Measurements from ENCODE around the gene ZNF839. TPM values are rescaled to one million over a fixed set of nuclear protein-coding genes. Genes with fewer than 3 reads are reported as not detected.

Gene ZNF839
- total RNA-seq, result 10 to 100 TPM; 11.9 to 42.1 (median 27.2) TPM

- Histone ChIP-seq H3K4me3 (peak within 1 kb of the TSS; percentile 65 to 92 (median 76)), H3K27me3 (no peaks in the 10 kb centered on the region), H3K9me3 (no peaks in the 10 kb centered on the region), H3K4me1 (peaks cover 0 to 47% (median 9%) of the 10 kb centered on the region in 4 donors), H3K27ac (peak within 1 kb of the TSS; percentile 82 to 93 (median 92)), H3K36me3 (no peaks in the 10 kb centered on the region)
- TF ChIP-seq POLR2A (IDR thresholded peaks at IDR 0.05) (peak in 1 of 2 donors; percentile 63), CTCF (IDR thresholded peaks at IDR 0.05) (no peak)
- DNase-seq, result peak; percentile 90 to 97 (median 93)
Observed at GRCh38 chr14:102319351-102320032, at the start of gene ZNF839. Gene ZNF839, plus strand, starts transcription at chr14:102319746. Its CDS starts 20 bp downstream, at chr14:102319766.

- no peaks in the 10 kb centered on the region for H3K4me1 ChIP-seq
- H3K27ac ChIP-seq, result no peak overlapping the region
- H3K27me3 ChIP-seq, result no peaks in the 10 kb centered on the region
- no peak for DNase-seq
- no peaks in the 10 kb centered on the region for H3K36me3 ChIP-seq
- no peaks in the 10 kb centered on the region for H3K9me3 ChIP-seq
- H3K4me3 ChIP-seq, result no peak overlapping the region
- no peak for TF ChIP-seq CTCF (IDR thresholded peaks at IDR 0.05)
- no peak for TF ChIP-seq POLR2A (IDR thresholded peaks at IDR 0.05)
Observed at GRCh38 chr14:102272392-102272791, 47.2 kb upstream of the ZNF839 start.

GRCh38 chr14:102275866-102276265 is 43.7 kb upstream of the ZNF839 start:
- Histone ChIP-seq H3K36me3 (no peaks in the 10 kb centered on the region), H3K4me3 (no peak overlapping the region), H3K27me3 (no peaks in the 10 kb centered on the region), H3K4me1 (no peaks in the 10 kb centered on the region), H3K9me3 (no peaks in the 10 kb centered on the region), H3K27ac (no peak overlapping the region)
- DNase-seq, result no peak
- TF ChIP-seq CTCF (IDR thresholded peaks at IDR 0.05) (no peak), POLR2A (IDR thresholded peaks at IDR 0.05) (no peak)

- no peaks in the 10 kb centered on the region for H3K9me3 ChIP-seq
- TF ChIP-seq CTCF (IDR thresholded peaks at IDR 0.05) (no peak), POLR2A (IDR thresholded peaks at IDR 0.05) (no peak)
- H3K4me3 ChIP-seq, result no peak overlapping the region
- H3K27ac ChIP-seq, result no peak overlapping the region
- H3K4me1 ChIP-seq, result no peaks in the 10 kb centered on the region
- no peaks in the 10 kb centered on the region for H3K36me3 ChIP-seq
- no peaks in the 10 kb centered on the region for H3K27me3 ChIP-seq
- DNase-seq, result no peak
Observed at GRCh38 chr14:102277874-102278630, 41.5 kb upstream of the ZNF839 start.

GRCh38 chr14:102278631-102278935 is 41.0 kb upstream of the ZNF839 start:
- Histone ChIP-seq H3K4me3 (no peak overlapping the region), H3K36me3 (no peaks in the 10 kb centered on the region), H3K9me3 (no peaks in the 10 kb centered on the region), H3K27ac (no peak overlapping the region), H3K4me1 (no peaks in the 10 kb centered on the region), H3K27me3 (no peaks in the 10 kb centered on the region)
- no peak for DNase-seq
- TF ChIP-seq POLR2A (IDR thresholded peaks at IDR 0.05), result no peak
- no peak for TF ChIP-seq CTCF (IDR thresholded peaks at IDR 0.05)

Data from Peyer's patch (tissue), 4 donors.